Trophoblast cell (in vitro differentiated cells and primary cell): ENCODE data around the gene TDG.

Source experiments
- DNase-seq, 2 donors: peaks; one replicate each; pipeline ENCODE4 v3.0.0-alpha.2; 2016
- H2AFZ ChIP-seq: 2 replicates; pipeline ENCODE4 v1.6.1; 2013; ENCODE audit warnings: low read length, moderate library complexity, mild to moderate bottlenecking; ENCODE audit not compliant: insufficient read depth, poor library complexity
- H2AK5ac ChIP-seq: 2 replicates; pipeline ENCODE4 v1.6.1; 2013; ENCODE audit warnings: mild to moderate bottlenecking, low read length
- H2BK120ac ChIP-seq: 2 replicates; pipeline ENCODE4 v1.6.1; 2013; ENCODE audit warnings: low read length, mild to moderate bottlenecking, moderate library complexity; ENCODE audit not compliant: insufficient read depth, poor library complexity
- H2BK12ac ChIP-seq: 2 replicates; pipeline ENCODE4 v1.6.1; 2013; ENCODE audit warnings: mild to moderate bottlenecking, low read length, moderate library complexity
- H2BK5ac ChIP-seq: 2 replicates; pipeline ENCODE4 v1.6.1; 2013; ENCODE audit warnings: low read length, low read depth, moderate library complexity, mild to moderate bottlenecking; ENCODE audit not compliant: poor library complexity
- H3K14ac ChIP-seq: 2 replicates; pipeline ENCODE4 v1.6.1; 2013; ENCODE audit warnings: mild to moderate bottlenecking, low read length
- H3K18ac ChIP-seq: 2 replicates; pipeline ENCODE4 v1.6.1; 2013; ENCODE audit warnings: mild to moderate bottlenecking, low read length
- H3K23ac ChIP-seq: 2 replicates; pipeline ENCODE4 v1.6.1; 2013; ENCODE audit warnings: low read length
- H3K27ac ChIP-seq: 2 replicates; pipeline ENCODE4 v1.5.1; 2013; ENCODE audit warnings: low read depth, mild to moderate bottlenecking, inconsistent platforms, low read length, moderate library complexity
- H3K27me3 ChIP-seq: 2 replicates; pipeline ENCODE4 v1.6.1; 2013; ENCODE audit warnings: inconsistent platforms, mild to moderate bottlenecking, low read length, moderate library complexity; ENCODE audit not compliant: insufficient read depth
- H3K36me3 ChIP-seq, 2 experiments: 1 replicate in 1 of 2; 2 replicates in 1 of 2; pipeline ENCODE4 v1.6.1; 2013; ENCODE audit warnings: low read length in 2 of 2, mild to moderate bottlenecking in 2 of 2, moderate library complexity in 1 of 2; ENCODE audit not compliant: insufficient read depth in 2 of 2, control insufficient read depth in 1 of 2
- H3K4ac ChIP-seq: 2 replicates; pipeline ENCODE4 v1.6.1; 2013; ENCODE audit warnings: low read depth, mild to moderate bottlenecking, low read length, moderate library complexity
- H3K4me1 ChIP-seq, 2 experiments: 1 replicate in 1 of 2; 2 replicates in 1 of 2; pipeline ENCODE4 v1.6.1; 2013; ENCODE audit warnings: low read length in 2 of 2, mild to moderate bottlenecking in 2 of 2, moderate library complexity in 1 of 2; ENCODE audit not compliant: insufficient read depth in 2 of 2, control insufficient read depth in 1 of 2
- H3K4me2 ChIP-seq: 2 replicates; pipeline ENCODE4 v1.6.1; 2013; ENCODE audit warnings: inconsistent platforms, mild to moderate bottlenecking, low read length, moderate library complexity
- H3K4me3 ChIP-seq: 2 replicates; pipeline ENCODE4 v1.5.1; 2013; ENCODE audit warnings: mild to moderate bottlenecking, low read depth, low read length, inconsistent platforms
- H3K79me1 ChIP-seq: one replicate; pipeline ENCODE4 v1.6.1; 2013; ENCODE audit warnings: low read length
- H3K79me2 ChIP-seq: 2 replicates; pipeline ENCODE4 v1.6.1; 2013; ENCODE audit warnings: low read length, mild to moderate bottlenecking; ENCODE audit not compliant: control insufficient read depth, insufficient read depth, poor library complexity
- H3K9ac ChIP-seq: 2 replicates; pipeline ENCODE4 v1.6.1; 2013; ENCODE audit warnings: mild to moderate bottlenecking, low read length
- H3K9me3 ChIP-seq: 2 replicates; pipeline ENCODE4 v1.6.1; 2013; ENCODE audit warnings: low read depth, mild to moderate bottlenecking, control low read depth, inconsistent platforms, low read length; ENCODE audit not compliant: insufficient read depth
- H4K12ac ChIP-seq: 2 replicates; pipeline ENCODE4 v1.6.1; 2013; ENCODE audit warnings: low read depth, mild to moderate bottlenecking, low read length, moderate library complexity
- H4K8ac ChIP-seq: 2 replicates; pipeline ENCODE4 v1.6.1; 2013; ENCODE audit warnings: low read depth, mild to moderate bottlenecking, low read length, moderate library complexity
- H4K91ac ChIP-seq: one replicate; pipeline ENCODE4 v1.6.1; 2013; ENCODE audit warnings: low read depth, mild to moderate bottlenecking, low read length, moderate library complexity
- WGBS: extraction: QIAGEN DNeasy Blood & Tissue Kit; methylation state at CpG from one replicate; pipeline ENCODE4 v1.1.7; 2013; ENCODE audit warnings: missing lambda C conversion rate; ENCODE audit not compliant: insufficient read length, insufficient coverage; ENCODE audit errors: extremely low coverage; 5-methylcytosine and 5-hydroxymethylcytosine counted together

Gene TDG

DNA sequence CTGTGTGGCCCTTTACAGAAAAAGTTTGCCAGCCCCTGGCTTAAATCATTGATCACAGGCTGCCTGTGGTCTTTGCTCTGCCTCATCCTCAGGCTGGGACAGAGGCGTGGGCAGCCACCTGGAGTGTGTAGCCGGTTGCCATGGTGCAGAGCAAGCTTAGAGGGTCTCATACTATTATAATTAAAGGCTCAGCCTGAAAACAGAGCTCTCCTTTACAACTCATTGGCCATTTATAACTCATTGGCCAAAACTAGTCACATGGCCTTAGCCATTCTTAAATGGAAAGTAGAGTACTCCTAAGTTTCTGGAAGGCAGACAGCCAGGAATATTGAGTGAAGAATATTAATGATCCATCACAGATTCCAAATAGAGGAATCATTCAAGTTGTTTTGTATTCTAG is 32.4 kb upstream of the TDG start:
- H3K36me3 ChIP-seq: peaks cover 17 to 33% of the 10 kb centered on the region in 2 experiments
- no peak overlapping the region for H4K91ac ChIP-seq
- H3K14ac ChIP-seq: no peak overlapping the region
- no peak overlapping the region for H3K18ac ChIP-seq
- H2BK12ac ChIP-seq: no peak overlapping the region
- no peak for DNase-seq
- H2BK120ac ChIP-seq: no peak overlapping the region
- H3K4ac ChIP-seq: peak overlapping the region; percentile 71
- H2BK5ac ChIP-seq: no peak overlapping the region
- H4K8ac ChIP-seq: no peak overlapping the region
- H2AK5ac ChIP-seq: no peak overlapping the region
- no peak overlapping the region for H3K27ac ChIP-seq
- H3K4me1 ChIP-seq: no peaks in the 10 kb centered on the region
- peaks cover 14% of the 10 kb centered on the region for H3K79me1 ChIP-seq
- no CpG with 5 or more reads among the region's 2 CpGs for WGBS
- no peak overlapping the region for H2AFZ ChIP-seq
- no peak overlapping the region for H4K12ac ChIP-seq
- H3K4me2 ChIP-seq: no peak overlapping the region
- H3K4me3 ChIP-seq: no peak overlapping the region
- H3K9me3 ChIP-seq: no peaks in the 10 kb centered on the region
- no peaks in the 10 kb centered on the region for H3K27me3 ChIP-seq
- no peak overlapping the region for H3K23ac ChIP-seq
- H3K79me2 ChIP-seq: peaks cover 15% of the 10 kb centered on the region
- H3K9ac ChIP-seq: no peak overlapping the region

DNA sequence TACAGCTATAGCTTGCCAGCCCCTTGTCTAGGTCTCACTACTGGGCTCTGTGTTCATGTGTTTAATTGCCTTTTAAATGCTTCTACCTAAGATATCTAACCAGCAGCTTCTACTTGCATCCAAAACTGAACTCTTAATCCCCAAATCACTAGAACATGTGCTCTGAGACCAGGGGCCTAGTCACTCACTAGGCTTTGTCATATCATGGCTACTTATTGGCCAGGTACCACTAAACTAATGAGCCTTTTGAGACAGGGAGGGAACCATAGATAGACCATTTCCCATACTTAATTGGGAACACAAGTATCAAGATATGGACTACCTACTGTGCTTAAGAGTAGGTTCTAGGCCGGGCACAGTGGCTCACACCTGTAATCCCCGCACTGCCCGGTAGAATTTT is 29.0 kb upstream of the TDG start:
- H4K8ac ChIP-seq: no peak overlapping the region
- H3K27me3 ChIP-seq: no peaks in the 10 kb centered on the region
- no peak overlapping the region for H2BK120ac ChIP-seq
- H3K4me1 ChIP-seq: no peaks in the 10 kb centered on the region
- no peak overlapping the region for H2AFZ ChIP-seq
- no peak overlapping the region for H3K4me2 ChIP-seq
- H3K36me3 ChIP-seq: peaks cover 21 to 43% of the 10 kb centered on the region in 2 experiments
- H3K27ac ChIP-seq: no peak overlapping the region
- no peaks in the 10 kb centered on the region for H3K9me3 ChIP-seq
- peaks cover 2% of the 10 kb centered on the region for H3K79me2 ChIP-seq
- no CpG with 5 or more reads among the region's 3 CpGs for WGBS
- no peak for DNase-seq
- no peak overlapping the region for H2BK5ac ChIP-seq
- H2BK12ac ChIP-seq: no peak overlapping the region
- no peak overlapping the region for H3K14ac ChIP-seq
- H3K18ac ChIP-seq: no peak overlapping the region
- H4K91ac ChIP-seq: no peak overlapping the region
- no peak overlapping the region for H3K4ac ChIP-seq
- no peak overlapping the region for H3K23ac ChIP-seq
- H2AK5ac ChIP-seq: no peak overlapping the region
- H3K79me1 ChIP-seq: no peaks in the 10 kb centered on the region
- H3K9ac ChIP-seq: no peak overlapping the region
- no peak overlapping the region for H3K4me3 ChIP-seq
- H4K12ac ChIP-seq: no peak overlapping the region

DNA sequence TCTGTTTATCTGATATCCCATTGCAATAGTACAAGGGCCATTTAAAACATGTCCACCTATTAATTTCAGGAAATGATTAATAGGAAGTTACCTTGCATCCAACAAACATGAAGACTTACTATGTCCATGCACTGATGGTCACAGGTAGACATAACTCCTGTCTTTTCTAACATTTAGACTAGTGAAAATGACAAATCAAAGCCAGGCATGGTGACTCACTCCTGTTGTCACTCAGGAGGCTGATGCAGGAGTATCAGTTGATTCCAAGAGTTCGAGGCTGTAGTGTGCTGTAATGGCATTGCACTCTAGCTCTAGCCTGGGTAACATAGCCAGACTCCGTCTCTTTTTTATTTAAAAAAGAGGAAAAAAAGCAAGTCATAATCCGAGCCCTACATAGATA is 20.7 kb upstream of the TDG start:
- no peak overlapping the region for H3K4me3 ChIP-seq
- no peak overlapping the region for H2BK5ac ChIP-seq
- no peaks in the 10 kb centered on the region for H3K27me3 ChIP-seq
- no peak overlapping the region for H4K91ac ChIP-seq
- no peak overlapping the region for H4K12ac ChIP-seq
- H3K4me1 ChIP-seq: no peaks in the 10 kb centered on the region
- H4K8ac ChIP-seq: no peak overlapping the region
- no peaks in the 10 kb centered on the region for H3K9me3 ChIP-seq
- no peak overlapping the region for H2BK12ac ChIP-seq
- no peak overlapping the region for H3K18ac ChIP-seq
- H3K14ac ChIP-seq: no peak overlapping the region
- H3K27ac ChIP-seq: no peak overlapping the region
- H2BK120ac ChIP-seq: no peak overlapping the region
- WGBS: no CpG with 5 or more reads among the region's 3 CpGs
- H2AFZ ChIP-seq: no peak overlapping the region
- no peaks in the 10 kb centered on the region for H3K79me1 ChIP-seq
- no peak for DNase-seq
- no peak overlapping the region for H3K4ac ChIP-seq
- no peak overlapping the region for H3K9ac ChIP-seq
- H2AK5ac ChIP-seq: no peak overlapping the region
- no peak overlapping the region for H3K23ac ChIP-seq
- H3K79me2 ChIP-seq: no peaks in the 10 kb centered on the region
- peaks cover 18 to 55% of the 10 kb centered on the region in 2 experiments for H3K36me3 ChIP-seq
- H3K4me2 ChIP-seq: no peak overlapping the region

DNA sequence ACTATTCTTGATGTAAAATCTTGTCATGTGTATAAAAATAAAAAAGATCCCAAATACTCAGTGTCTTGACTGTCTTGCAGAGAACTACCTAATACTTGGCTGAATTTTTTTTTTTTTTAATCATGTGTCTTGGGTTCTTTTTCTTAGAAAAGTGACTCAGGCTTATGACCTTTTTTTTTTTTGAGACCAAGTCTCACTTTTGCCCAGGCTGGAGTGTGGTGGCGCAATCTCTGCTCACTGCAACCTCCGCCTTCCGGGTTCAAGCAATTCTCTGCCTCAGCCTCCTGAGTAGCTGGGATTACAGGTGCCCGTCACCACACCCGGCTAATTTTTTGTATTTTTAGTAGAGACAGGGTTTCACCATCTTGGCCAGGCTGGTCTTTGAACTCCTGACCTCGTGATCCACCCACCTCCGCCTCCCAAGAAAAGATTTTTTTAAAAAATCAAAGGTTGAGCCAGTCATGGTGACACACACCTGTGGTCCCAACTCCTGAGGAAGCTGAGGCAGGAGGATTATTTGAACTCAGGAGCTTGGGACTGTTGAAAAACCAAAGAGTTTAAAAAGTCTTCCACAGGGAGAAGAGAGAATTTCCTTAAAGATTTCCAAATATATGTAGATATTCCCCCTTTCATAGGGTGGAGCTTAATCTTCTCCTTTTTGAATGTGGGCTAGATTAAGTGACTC is 17.7 kb upstream of the TDG start:
- no peak overlapping the region for H2AK5ac ChIP-seq

More for the DNA sequence above, 17.7 kb upstream of the TDG start:
- Histone ChIP-seq H2BK12ac (no peak overlapping the region), H3K79me1 (no peaks in the 10 kb centered on the region), H3K23ac (no peak overlapping the region), H4K91ac (no peak overlapping the region), H3K4me2 (no peak overlapping the region), H3K4me1 (no peaks in the 10 kb centered on the region), H3K9me3 (peaks cover 1% of the 10 kb centered on the region), H3K18ac (no peak overlapping the region), H3K14ac (no peak overlapping the region), H3K4ac (no peak overlapping the region), H3K79me2 (no peaks in the 10 kb centered on the region), H3K27me3 (no peaks in the 10 kb centered on the region), H2BK120ac (no peak overlapping the region), H3K36me3 (peaks cover 26 to 53% of the 10 kb centered on the region in 2 experiments), H4K8ac (no peak overlapping the region), H3K4me3 (no peak overlapping the region), H2AFZ (no peak overlapping the region), H2BK5ac (no peak overlapping the region), H4K12ac (no peak overlapping the region), H3K27ac (no peak overlapping the region), H3K9ac (no peak overlapping the region)
- no peak for DNase-seq
- WGBS: no CpG with 5 or more reads among the region's 7 CpGs
